Left renal cortex interstitium (tissue), 4 donors: ENCODE results near the gene ARL16. TPM values are rescaled to one million over a fixed set of nuclear protein-coding genes. Genes with fewer than 3 reads are reported as not detected.
"Not testable (repeated sequence)": the region's sequence is repeated elsewhere in the genome, so short reads cannot be mapped to it uniquely, and the experiment has no call there.

Experiments
- DNase-seq, 4 donors: peaks; one replicate each; pipeline ENCODE4 v3.0.0-alpha.2; 2013; ENCODE audit warnings: low read depth in 4 of 4, low spot score in 2 of 4, missing footprints in 1 of 4
- polyA plus RNA-seq, 4 donors: library from polyadenylated mRNA; unstranded; fragments of 120-200 nt; gene quantifications; one replicate each; pipeline ENCODE4 v1.2.1, GENCODE V29; 2013; ENCODE audit not compliant: insufficient read length in 4 of 4

Gene ARL16
- polyA plus RNA-seq, 4 donors, result 37.0 to 54.7 (median 45.8) TPM

DNA sequence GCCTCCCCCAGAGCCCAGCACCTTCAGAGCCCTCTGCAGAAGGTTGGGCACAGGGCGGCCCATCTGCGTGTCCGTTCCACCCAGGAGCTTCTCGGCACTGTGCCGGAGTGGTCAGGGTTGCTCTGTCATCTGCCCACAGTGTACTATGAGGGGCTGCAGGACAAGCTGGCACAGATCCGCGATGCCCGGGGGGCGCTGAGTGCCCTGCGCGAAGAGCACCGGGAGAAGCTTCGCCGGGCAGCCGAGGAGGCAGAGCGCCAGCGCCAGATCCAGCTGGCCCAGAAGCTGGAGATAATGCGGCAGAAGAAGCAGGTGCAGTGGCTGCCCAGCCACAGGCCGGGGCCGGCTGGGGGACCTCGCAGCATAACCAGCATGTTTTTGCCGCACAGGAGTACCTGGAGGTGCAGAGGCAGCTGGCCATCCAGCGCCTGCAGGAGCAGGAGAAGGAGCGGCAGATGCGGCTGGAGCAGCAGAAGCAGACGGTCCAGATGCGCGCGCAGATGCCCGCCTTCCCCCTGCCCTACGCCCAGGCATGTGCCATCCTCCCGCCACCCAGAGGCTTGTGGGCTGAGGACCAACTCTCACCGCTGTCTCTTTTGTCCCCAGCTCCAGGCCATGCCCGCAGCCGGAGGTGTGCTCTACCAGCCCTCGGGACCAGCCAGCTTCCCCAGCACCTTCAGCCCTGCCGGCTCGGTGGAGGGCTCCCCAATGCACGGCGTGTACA lies 12.8 kb upstream of the ARL16 start:
- DNase-seq, result no peak

DNA sequence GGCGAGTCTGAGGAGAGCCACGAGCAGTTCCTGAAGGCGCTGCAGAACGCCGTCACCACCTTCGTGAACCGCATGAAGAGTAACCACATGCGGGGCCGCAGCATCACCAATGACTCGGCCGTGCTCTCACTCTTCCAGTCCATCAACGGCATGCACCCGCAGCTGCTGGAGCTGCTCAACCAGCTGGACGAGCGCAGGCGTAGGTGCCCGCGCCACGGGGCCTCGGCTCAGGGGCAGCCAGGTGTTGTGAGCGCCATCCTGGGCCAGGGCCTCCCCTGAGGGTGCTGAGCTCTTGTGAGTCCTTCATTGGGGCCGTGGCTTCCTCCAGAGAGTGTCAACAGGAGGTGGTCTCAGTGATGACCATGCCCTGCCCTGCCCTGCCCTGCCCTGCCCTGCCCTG lies 12.2 kb upstream of the ARL16 start:
- no peak for DNase-seq

DNA sequence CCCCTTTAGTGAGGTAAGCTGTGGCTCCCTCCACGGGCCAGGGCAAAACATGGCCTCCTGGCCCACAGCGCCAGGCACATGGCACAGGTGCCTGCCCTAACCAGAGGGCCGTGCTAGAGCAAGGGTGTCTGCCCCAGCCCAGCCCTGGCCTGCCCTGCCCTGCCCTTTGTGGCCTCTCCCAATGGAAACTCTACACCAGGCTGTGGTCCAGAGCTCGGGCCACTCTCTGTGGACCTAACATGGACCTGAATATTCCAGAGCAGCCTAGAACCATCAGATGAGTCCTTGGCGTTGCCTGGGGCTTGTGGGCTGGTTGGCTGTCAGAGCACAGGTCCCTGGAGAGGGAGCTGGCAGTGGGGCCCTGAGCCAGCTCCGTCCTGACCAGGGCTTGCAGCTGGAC lies 11.6 kb upstream of the ARL16 start:
- DNase-seq, result no peak

DNA sequence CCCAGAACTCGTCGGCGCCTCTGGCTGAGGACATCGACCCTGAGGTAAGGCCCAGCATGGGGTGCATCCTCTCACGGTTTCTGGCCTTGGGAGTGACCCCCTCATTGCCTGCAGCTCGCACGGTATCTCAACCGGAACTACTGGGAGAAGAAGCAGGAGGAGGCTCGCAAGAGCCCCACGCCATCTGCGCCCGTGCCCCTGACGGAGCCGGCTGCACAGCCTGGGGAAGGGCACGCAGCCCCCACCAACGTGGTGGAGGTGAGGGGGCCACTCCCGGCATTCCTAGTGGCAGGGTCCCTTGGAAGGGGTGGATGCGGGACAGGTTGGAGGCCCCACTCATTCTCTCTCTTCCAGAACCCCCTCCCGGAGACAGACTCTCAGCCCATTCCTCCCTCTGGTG lies 11.2 kb upstream of the ARL16 start:
- DNase-seq, result no peak

DNA sequence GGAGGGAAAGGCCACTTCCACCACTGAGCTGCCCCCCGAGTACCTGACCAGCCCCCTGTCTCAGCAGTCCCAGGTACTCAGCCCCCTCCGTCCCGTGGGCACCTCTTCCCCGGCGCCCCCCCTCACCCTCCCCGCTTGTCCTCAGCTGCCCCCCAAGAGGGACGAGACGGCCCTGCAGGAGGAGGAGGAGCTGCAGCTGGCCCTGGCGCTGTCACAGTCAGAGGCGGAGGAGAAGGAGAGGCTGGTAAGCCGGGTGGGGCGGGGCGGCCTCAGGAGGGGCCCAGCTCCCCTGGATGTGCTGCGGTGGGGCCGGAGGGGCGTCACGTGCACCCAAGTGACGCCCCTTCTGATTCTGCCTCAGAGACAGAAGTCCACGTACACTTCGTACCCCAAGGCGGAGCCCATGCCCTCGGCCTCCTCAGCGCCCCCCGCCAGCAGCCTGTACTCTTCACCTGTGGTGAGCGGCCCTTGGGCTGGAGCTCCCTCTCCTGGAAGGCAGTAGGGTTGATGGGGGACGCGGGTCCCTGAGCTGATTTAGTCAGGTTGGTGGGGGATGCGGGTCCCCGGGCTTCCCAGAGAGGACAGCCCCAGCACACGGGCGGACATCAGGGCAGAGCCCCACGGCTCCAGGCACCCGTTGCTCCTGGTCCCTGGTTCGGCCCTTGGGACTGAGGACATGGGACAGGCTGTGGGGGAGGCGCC lies 10.1 kb upstream of the ARL16 start:
- no peak for DNase-seq

DNA sequence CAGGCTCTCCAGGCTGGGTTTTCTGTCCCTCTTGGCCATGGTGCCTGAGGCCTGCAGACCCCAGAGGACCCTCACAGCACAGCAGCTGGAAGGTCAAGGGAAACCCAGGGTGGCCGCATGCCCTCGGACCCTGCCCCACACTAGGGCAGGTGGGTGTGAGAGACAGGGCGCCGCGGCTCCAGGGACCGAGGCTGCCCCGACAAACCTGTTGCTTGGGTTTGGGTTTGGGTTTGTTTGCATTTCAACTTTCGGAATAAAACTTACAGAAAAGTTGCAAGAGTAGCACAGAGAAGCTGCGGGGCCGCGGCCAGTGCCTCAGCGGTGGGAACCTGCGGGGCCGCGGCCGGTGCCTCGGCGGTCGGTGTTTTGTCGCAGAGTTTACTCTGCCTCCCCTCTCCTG lies 8.0 kb upstream of the ARL16 start:
- DNase-seq, result no peak

DNA sequence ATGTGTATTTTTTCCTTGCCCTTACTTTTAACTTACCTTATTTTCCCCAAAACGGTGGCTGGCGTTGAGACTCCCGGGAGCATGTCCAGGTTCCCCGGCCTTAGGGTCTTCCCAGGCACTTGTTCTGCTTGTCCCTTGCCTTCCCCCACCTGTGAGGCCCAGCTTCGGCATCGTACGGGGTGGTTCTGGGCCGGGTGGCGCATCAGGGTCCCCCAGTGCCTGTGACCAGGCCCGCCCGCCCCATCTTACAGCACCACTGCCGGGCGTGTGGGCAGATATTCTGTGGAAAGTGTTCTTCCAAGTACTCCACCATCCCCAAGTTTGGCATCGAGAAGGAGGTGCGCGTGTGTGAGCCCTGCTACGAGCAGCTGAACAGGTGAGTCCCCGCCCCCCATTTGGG lies 7.6 kb upstream of the ARL16 start:
- DNase-seq, result no peak

DNA sequence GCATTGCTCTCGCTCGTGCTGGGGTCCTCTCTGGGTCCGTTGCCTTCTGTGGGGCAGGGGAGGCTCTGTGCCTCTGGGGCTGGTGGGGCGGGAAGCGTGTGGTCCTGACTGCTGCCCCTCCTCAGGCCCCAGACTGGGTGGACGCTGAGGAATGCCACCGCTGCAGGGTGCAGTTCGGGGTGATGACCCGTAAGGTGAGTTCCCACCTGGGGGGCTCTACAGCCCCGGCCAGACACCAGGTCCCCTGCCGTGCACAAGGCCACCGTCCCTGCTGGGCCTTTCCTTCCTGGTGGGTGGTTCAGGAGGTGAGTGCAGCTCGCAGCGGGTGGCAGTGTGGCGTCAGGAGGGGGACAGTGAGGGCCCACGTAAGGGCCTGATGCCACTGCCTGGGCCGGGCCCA lies 7.0 kb upstream of the ARL16 start:
- DNase-seq, result no peak

DNA sequence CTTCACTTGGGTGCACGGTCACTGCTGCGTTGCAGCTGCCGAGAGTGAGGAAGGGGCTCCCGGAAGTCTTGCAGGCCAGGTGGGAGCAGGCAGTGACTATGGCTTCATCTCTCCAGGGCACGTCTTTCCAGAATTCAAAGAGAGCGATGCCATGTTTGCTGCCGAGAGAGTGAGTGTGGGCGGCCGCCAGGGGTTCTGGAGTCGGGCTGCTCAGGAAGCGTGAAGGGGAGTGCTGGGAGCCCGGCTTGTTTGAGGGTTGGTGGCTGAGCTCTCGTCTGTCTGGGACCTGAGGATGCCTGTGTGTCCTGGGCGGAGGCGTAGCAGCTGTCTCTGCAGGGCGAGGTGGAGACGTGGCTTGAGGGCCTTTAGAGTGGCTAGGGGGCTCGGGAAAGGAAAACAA lies 6.5 kb upstream of the ARL16 start:
- DNase-seq, result no peak

DNA sequence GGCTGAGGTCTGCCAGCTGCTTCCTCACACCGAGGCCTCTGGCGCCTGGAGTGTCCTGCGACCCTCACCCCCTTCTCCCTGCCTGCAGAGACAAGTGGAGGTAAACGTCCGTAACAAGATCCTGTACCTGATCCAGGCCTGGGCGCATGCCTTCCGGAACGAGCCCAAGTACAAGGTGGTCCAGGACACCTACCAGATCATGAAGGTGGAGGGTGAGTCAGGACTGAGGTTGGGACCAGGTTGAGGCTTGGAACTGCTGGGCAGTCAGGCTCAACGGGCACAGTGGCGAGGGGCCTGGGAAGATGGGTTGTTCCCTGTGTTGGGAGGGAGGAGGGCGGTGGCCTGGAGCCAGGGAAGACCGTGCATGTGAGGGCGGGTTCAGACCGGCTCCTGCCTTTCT lies 5.0 kb upstream of the ARL16 start:
- DNase-seq, result no peak

DNA sequence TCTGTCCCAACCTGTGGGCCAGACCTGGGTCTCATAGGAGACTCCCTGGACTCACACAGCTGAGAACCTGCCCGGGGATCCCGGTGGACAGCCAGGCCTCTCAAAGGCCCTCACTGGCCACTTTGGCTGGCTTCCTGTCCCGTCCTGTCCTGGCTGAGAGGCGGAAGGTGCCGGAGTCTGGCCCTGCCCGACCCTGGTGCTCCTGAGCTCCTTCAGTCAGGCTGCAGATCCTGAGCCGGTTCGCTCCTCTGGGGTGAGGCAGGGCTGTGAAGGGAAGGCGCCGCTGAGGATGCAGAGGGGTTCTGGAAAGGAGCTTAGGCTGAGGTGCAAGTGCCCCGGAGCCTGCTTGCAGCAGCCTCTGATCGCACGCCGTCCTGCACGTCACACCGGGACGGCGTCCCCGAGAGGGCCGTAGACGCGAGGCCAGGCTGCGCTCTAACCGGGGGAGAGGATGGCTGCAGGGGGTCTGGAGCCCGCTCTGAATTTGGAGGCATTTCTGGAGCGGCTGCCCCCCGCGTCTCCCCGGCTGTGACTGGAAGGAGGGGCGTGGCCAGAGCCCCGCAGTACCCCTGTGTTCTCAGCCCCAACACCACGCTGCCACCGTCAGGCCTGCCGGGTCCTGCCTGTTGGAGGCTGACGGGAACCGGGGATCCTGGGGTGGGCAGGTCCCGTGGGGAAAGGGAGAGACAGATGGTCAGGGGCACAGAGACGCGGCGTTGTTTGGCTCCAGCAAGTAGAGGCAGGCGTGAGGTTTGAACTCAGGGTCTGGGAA lies 4.4 kb upstream of the ARL16 start:
- DNase-seq, result no peak

DNA sequence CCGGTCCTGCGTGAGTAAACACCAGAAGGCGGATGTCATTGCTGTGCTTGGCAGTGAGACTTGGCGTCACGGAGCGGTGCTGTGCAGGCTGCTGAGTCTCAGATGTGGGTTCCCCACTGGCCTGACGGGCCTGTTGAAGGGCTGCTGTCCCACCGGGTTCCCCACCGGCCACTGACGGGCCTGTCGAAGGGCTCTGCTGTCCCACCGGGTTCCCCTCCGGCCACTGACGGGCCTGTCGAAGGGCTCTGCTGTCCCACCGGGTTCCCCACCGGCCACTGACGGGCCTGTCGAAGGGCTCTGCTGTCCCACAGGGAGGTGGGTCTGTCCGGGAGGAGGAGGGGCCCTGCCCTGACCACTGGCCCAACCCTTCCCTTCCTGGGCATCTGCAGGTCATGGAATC lies 3.0 kb upstream of the ARL16 start:
- DNase-seq, result no peak

DNA sequence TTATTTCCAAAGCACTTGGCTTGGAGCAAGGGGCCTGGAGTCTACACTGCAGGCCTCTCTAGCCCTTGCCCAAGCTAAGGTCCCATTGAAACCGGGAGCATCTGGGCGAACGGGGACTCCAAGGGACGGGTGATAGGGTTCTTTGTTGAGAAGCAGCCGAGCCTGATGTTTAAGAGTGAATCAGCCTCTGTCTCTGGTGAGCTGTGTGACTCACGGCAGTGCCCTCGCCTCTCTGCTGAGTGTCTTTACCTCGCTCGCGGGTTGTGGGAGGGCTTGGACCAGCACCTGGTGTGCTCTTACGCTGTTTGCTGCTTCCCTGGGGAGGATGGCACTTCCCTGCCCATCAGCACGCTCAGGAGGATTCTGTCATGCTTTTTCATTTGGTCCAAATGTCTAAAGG lies 1.5 kb upstream of the ARL16 start:
- no peak for DNase-seq

DNA sequence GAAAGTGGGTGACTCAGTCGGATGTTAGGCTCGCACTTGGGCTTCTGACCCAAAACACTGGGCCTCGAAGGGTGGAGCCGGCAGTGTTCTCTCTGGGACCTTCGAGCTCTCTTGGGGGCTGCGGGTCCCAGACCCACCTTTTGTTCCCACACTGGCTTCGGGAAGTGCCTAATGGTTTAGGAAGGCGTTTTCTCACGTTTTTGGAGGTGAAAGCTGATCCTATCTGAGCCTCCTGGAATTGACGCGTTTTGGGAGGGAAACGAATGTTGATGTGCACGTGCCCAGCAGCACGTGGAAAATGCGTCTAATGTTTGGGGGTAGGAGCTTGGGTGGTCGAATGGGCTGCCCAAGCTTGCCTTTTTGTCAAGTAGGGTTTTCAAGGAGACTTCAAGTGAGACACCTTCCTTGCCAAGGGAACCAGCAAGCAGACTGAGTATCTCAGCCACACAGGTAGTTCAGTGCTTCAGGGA lies 880 bp upstream of the ARL16 start:
- DNase-seq, result no peak

DNA sequence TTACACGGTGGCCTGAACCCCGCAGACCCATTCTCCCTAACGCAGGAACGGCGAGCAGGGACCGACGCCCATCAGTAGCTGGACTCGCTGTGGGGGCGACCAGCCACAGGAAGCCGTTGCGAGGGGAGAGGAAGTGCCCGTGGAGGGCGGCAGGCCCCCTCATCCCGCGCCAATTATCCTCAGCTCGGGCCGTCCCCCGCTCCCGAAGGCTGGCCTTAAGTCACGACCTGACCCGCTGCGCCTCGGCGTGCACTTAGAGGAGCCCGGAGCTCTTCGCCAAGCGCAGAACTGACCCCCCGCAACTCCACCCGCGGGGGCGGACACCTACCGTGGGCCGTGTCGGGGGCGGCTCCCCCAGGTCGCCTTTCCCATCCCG lies 401 bp downstream of the ARL16 start:
- DNase-seq, result no peak

DNA sequence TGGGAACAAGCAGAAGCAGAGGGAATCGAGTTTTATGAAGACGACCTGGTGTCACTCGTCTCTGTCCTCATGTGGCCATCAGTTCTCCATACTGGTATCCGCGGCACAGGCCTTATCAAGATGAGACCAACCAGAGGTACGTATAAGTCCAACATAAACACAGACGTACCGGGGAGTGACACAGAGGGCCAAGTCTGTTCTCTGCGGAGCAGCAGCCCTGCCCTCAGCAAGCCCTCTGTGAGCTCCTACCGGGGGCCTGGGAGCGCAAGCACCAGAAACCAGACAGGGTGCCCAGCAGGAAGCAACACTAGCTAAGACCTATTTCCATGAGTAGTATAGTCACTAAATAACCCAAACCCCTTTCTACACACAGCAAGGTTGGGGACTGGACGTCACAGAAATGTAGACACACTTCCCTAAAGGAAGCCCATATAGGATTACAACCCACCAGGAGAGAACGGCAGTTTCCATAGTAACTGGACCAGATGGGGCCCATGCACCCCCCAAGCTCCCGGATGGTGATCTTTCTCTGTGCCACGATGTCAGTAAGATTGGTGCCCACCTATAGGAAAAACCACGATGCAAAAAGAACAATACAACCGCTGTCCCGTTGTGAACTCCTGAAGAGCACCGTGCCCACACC lies 911 bp downstream of the ARL16 start:
- DNase-seq, result no peak

DNA sequence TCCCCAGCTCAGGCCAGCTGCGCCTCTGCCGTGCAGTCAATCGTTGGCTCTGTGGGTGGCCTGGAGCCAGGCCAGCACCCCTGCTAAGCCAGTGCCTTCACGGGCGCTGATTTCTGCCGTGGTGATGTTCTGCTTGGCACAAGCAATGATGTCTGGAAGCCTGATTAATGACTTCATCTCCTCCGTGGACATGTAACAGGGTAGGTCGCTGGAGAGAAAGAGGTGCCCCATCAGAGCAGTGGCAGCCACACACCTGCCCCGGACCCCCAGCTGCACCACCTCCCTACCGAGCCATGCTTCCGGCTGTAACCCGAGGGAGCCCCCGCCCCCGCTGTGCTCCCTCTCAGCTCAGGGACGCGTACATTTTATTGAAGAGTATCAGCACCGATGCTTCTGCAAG lies 1.9 kb downstream of the ARL16 start:
- DNase-seq, result no peak

DNA sequence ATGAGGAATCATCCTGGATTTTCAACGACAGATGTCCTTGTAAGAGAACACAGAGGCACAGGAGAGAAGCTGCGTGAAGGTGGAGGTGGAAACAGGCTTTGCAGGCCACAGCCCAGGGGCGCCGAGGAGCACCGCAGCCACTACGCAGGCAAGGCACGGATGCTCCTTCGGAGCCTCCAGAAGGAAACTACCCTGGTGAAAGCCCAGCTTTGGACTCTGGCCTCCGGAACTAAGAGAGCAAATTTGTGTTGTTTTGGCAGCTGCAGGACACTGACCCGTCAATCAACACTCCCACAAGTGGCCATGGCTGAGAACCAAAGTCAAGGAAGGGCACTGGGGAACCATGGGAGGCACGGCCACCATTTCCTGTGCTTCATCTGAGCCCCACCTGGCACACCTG lies 3.4 kb downstream of the ARL16 start:
- no peak for DNase-seq

DNA sequence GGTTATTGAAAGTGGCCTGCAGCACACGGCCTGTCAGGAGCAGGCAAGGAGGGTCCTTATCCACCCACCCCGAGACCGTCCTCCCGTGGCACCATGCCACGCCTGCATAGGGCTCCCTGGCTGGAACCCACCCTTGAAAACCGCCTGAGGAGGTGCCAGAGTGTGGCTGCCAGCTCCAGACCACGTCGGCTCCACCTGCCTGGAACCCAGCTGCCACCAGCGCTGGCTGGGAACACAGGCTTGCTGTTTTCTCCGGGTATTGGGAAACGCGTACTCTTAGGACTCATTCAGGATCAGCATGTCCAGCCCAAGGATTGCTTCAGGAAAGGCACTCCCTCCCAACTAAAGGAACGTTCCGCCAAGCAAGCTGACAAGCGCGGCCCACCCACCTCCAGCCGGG lies 6.7 kb downstream of the ARL16 start:
- DNase-seq, result no peak

DNA sequence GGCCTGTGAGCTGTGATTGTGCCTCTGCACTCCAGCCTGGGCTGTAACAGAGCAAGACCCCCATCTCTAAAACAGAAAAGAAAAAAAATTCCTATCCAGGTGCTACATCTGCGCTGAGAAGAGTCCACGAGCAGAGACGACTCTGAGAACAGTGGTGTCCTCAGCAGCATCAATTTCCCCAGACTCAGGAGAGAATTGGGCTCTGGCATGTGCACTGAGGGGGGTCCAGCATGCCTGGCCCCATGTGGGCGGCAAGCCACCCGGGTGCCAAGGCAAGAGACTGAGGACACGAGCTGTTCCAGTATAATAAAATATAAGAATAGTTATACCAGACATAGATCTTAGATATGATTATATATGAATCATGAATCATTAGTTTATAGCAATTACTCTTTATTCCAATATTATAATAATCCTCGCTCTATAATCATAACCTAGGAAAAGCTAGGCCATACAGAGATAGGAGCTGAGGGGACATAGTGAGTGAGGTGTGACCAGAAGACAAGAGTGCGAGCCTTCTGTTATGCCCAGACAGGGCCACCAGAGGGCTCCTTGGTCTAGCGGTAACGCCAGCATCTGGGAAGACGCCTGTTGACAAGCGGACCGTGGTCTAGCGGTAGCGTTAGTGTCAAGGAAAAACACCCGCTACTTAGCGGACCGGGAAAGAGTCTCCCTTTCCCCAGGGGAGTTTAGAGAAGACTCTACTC lies 7.9 kb downstream of the ARL16 start:
- DNase-seq, result not testable (repeated sequence)
